AG04449 (cell line): ENCODE data around the gene SPCS1.
A peak's percentile ranks its signal among the peaks of the same experiment; 100 is the strongest.

Source experiments
- CTCF ChIA-PET: fragments of 350-600 bp; formaldehyde crosslinking; extraction: SDS; loops from one replicate; lab custom pipeline; 2021; ENCODE audit warnings: antibody characterized with exemption; lab: Yijun Ruan, JAX
- POLR2A ChIA-PET: fragments of 400-600, 350-600 bp; formaldehyde crosslinking; extraction: SDS; loops from one replicate; lab custom pipeline; 2020; ENCODE audit warnings: antibody characterized with exemption, inconsistent platforms; lab: Yijun Ruan, JAX
- DNase-seq: peaks from one replicate; pipeline ENCODE4 v3.0.0-alpha.2; 2010; ENCODE audit warnings: low read depth, low spot score
- H3K4me3 ChIP-seq: 2 replicates; pipeline ENCODE4 v1.5.1; 2011; ENCODE audit warnings: low read depth, mild to moderate bottlenecking, control low read depth, low read length
- TF ChIP-seq, protein P1 (sequence below): IDR thresholded peaks from one replicate; pipeline ENCODE4 v1.5.1; 2011; ENCODE audit warnings: mild to moderate bottlenecking, moderate library complexity, low read length, control low read depth, inconsistent platforms; ENCODE audit not compliant: insufficient read depth; ENCODE audit errors: missing control alignments

The SPCS1 gene

DNA sequence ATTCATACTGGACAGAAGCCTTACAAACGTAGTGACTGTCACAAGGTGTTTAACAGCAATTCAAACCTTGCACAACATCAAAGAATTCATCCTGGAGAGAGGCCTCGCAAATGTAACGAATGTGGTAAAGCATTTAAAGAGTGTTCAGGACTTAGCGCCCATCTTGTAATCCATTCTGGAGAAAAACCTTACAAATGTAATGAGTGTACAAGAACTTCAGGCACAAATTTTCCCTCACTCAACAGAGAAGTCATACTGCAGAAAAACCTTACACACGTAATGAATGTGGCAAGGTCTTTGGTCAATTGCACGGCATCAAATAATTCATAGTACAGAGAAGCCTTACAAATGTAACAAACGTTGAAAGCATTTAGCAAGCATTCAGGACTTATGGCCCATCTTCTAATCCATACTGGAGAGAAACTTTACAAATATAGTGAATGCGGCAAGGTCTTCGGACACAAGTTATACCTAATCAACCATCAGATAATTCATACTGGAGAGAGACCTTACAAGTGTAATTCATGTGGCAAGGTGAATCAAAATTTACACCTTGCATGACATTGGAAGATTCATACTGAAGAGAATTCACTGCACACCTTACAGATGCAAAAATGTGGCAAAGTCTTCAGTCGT is 27.5 kb downstream of the SPCS1 start:
- CTCF ChIA-PET = interaction anchor here (0.6 kb wide), 2 partner anchors 9 to 118 kb away, joined by 3 read pairs; no protein-coding TSS in a partner anchor
- POLR2A ChIA-PET = no interaction called here
- H3K4me3 ChIP-seq = no peak overlapping the region
- no peak for DNase-seq
- TF ChIP-seq, protein P1, sequence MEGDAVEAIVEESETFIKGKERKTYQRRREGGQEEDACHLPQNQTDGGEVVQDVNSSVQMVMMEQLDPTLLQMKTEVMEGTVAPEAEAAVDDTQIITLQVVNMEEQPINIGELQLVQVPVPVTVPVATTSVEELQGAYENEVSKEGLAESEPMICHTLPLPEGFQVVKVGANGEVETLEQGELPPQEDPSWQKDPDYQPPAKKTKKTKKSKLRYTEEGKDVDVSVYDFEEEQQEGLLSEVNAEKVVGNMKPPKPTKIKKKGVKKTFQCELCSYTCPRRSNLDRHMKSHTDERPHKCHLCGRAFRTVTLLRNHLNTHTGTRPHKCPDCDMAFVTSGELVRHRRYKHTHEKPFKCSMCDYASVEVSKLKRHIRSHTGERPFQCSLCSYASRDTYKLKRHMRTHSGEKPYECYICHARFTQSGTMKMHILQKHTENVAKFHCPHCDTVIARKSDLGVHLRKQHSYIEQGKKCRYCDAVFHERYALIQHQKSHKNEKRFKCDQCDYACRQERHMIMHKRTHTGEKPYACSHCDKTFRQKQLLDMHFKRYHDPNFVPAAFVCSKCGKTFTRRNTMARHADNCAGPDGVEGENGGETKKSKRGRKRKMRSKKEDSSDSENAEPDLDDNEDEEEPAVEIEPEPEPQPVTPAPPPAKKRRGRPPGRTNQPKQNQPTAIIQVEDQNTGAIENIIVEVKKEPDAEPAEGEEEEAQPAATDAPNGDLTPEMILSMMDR = no peak

DNA sequence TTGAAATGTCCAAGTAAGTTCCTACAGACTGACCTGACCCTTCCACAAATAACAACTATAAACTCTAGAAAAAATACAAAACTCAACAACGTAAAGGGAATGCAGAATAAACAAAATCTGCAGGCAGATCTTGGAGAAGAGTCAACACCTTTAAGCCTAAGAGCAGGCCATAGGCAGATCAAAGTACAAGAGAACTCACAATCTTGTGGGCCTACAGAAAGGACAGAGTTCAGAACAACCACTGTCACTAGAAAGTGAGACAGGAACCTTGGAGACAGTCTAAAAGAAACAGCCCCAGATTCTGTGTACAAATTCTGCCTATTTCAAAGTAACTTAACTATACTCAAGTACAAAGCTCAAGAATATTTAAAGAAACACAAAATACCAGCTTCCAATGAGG is 33.8 kb downstream of the SPCS1 start:
- DNase-seq = no peak
- H3K4me3 ChIP-seq = no peak overlapping the region
- ChIA-PET POLR2A (no interaction called here), CTCF (interaction anchor here (0.6 to 2.8 kb wide), 3 partner anchors 9 to 246 kb away, joined by 3 to 7 read pairs (median 3); no protein-coding TSS in a partner anchor)
- TF ChIP-seq, protein P1 = no peak

DNA sequence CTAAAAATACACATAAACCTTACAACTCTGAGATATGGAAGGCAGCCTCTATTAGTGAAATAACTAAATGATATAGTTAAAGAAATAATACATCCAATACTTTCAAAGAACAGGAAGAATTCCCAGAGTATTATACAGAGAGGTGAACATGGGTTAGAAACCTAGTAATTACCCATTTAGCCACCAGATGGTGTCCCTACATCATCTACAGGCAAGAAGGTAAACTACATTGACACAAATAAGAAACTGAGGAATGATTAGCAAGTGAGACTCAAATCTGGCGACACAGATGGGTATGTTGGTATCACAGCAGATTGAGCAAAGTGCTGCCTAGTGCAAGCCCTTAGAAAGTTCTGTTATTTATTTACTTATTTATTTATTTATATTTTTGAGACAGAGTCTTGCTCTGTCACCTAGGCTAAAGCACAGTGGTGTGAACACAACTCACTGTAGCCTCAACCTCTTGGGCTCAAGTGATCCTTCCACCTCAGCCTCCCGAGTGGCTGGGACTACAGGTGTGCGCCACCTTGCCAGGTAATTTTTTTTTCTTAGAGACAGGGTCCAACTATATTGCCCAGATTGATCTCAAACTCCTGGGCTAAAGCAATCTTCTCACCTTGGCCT is 36.6 kb downstream of the SPCS1 start:
- no peak for DNase-seq
- CTCF ChIA-PET = interaction anchor here (0.8 to 3.3 kb wide), 17 partner anchors 10 to 336 kb away, joined by 3 to 12 read pairs (median 4); no protein-coding TSS in a partner anchor
- TF ChIP-seq, protein P1 = peak; percentile 52
- H3K4me3 ChIP-seq = no peak overlapping the region
- POLR2A ChIA-PET = no interaction called here

DNA sequence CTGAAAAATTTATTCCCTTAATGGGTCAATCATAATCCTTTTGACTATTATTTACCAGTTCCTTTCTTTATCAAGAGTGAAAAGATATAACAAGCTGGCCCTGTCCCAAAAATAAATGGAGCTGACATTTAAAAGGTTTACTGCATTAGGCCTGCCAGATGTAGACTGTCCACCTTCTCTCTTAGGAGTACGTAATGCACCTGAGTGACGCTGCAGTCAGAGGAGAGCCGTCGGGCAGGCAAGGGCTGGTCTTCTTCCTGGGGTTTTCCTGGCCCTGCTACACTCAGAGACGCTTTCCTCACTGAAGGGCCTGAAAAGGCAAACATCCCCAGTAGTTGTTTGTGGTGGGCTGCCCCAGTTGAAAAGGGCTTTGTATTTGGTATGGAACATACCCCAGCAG is 37.2 kb downstream of the SPCS1 start:
- CTCF ChIA-PET = interaction anchor here (1.0 to 3.3 kb wide), 14 partner anchors 11 to 333 kb away, joined by 3 to 12 read pairs (median 4); no protein-coding TSS in a partner anchor
- TF ChIP-seq, protein P1 = no peak
- no peak for DNase-seq
- H3K4me3 ChIP-seq = no peak overlapping the region
- POLR2A ChIA-PET = no interaction called here

DNA sequence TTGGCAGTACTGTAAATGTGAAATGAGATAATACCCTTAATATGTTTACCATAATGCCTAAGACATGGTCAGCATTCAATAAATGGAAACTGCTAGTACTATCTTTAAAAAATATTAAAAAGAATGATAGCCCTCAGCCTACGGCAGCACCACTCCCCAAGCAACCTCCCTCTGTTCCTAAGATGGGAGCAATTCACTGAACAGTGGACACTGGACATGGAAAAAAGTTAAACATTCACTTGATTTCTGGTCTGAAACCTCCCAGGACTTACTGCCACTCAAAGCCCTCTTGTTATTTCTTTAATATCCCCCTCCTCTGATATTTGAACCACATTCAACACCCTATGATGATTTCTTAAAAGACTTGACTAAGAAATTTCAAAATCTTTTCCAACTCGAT is 37.8 kb downstream of the SPCS1 start:
- DNase-seq = no peak
- ChIA-PET CTCF (interaction anchor here (1.0 to 3.3 kb wide), 13 partner anchors 10 to 332 kb away, joined by 3 to 12 read pairs (median 4); no protein-coding TSS in a partner anchor), POLR2A (no interaction called here)
- H3K4me3 ChIP-seq = no peak overlapping the region
- TF ChIP-seq, protein P1 = no peak

DNA sequence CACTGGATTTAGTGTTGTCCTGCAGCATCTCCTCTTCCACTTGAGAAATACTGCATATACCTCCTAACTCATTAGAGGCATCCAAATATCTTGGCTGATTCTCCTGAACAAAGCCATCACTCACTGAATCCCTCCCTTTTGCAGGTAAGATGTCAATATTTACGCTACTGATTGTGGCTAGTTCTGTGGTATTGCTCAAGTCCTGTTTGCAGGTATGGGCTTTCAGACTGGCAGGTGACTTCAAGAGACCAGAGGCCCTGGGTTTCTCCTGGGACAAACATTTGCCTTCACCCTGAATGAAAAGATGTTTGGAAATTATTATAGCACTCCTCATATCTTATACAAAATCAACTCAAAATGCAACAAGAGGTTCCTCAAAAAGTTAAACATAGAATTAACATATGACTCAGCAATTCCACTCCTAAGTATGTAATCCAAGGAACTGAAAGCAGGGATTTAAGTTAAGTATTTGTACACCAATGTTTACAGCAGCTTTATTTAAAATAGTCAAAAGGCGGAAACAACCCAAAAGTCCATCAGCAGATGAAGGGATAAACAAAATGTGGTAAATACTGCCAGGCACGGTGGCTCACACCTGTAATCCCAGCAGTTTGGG is 46.2 kb downstream of the SPCS1 start:
- POLR2A ChIA-PET = no interaction called here
- no peak overlapping the region for H3K4me3 ChIP-seq
- CTCF ChIA-PET = no interaction called here
- TF ChIP-seq, protein P1 = no peak
- no peak for DNase-seq
